ENCODE results near the gene SMG6.

SMG6 gene

GRCh38 chr17:2040942-2041560 lies 262.5 kb downstream of the SMG6 start:
- no peak for DNase-seq

- no peak for DNase-seq
Measured at GRCh38 chr17:2040219-2040827, 263.3 kb downstream of the SMG6 start.

GRCh38 chr17:2037155-2037554 lies 266.4 kb downstream of the SMG6 start:
- no peak for DNase-seq

- DNase-seq = no peak
Measured at GRCh38 chr17:2035541-2036488, 267.8 kb downstream of the SMG6 start.

- no peak for DNase-seq
Measured at GRCh38 chr17:2034806-2035540, 268.6 kb downstream of the SMG6 start.

- no peak for DNase-seq
Measured at GRCh38 chr17:2034157-2034556, 269.4 kb downstream of the SMG6 start.

- DNase-seq = no peak
Measured at GRCh38 chr17:2033153-2033552, 270.4 kb downstream of the SMG6 start.

GRCh38 chr17:2030779-2031163 lies 272.8 kb downstream of the SMG6 start:
- peak; percentile 39 to 60 for DNase-seq

- peak; percentile 83 to 86 for DNase-seq
Measured at GRCh38 chr17:2029911-2030778, 273.4 kb downstream of the SMG6 start, which contains the start of gene DPH1. Gene DPH1, plus strand, starts transcription at chr17:2030153. Its CDS starts 17 bp downstream, at chr17:2030170.

GRCh38 chr17:2028737-2029136 lies 274.8 kb downstream of the SMG6 start:
- DNase-seq = no peak

- no peak for DNase-seq
Measured at GRCh38 chr17:2028234-2028614, 275.4 kb downstream of the SMG6 start.

- no peak for DNase-seq
Measured at GRCh38 chr17:2027528-2028233, 275.9 kb downstream of the SMG6 start.

- DNase-seq = peak in 1 of 2 experiments; percentile 18
Measured at GRCh38 chr17:2025622-2026309, 277.8 kb downstream of the SMG6 start.

GRCh38 chr17:2025220-2025621 lies 278.4 kb downstream of the SMG6 start, which contains the start of gene RTN4RL1:
Gene RTN4RL1, minus strand, starts transcription at chr17:2025334. Its CDS starts 469 bp downstream, at chr17:2024865.
- DNase-seq = peak; percentile 68 to 81

- DNase-seq = no peak
Measured at GRCh38 chr17:2024572-2025219, 278.9 kb downstream of the SMG6 start.

GRCh38 chr17:2023692-2024571 lies 279.7 kb downstream of the SMG6 start:
- DNase-seq = peak; percentile 30 to 50

- no peak for DNase-seq
Measured at GRCh38 chr17:2023256-2023655, 280.3 kb downstream of the SMG6 start.

GRCh38 chr17:2022647-2023240 lies 280.8 kb downstream of the SMG6 start:
- DNase-seq = no peak
